ENCODE results near the gene BTG4. TPM values are rescaled to one million over a fixed set of nuclear protein-coding genes. Genes with fewer than 3 reads are reported as not detected.

The BTG4 gene
- total and polyA plus RNA-seq, 2 donors (not counting 3 experiments of a cell fraction or from before 2014, with no cell fraction given), result not detected

GRCh38 chr11:111446404-111447111, 65.6 kb downstream of the BTG4 start:
- peak; percentile 99 for FAIRE-seq
- no peaks in the 10 kb centered on the region for H3K9me1 ChIP-seq (replicated peaks; ENCODE audit: control insufficient read depth, extremely low read depth, insufficient read depth, low read length)

More at GRCh38 chr11:111446404-111447111, 65.6 kb downstream of the BTG4 start:
- TF ChIP-seq, protein P1, sequence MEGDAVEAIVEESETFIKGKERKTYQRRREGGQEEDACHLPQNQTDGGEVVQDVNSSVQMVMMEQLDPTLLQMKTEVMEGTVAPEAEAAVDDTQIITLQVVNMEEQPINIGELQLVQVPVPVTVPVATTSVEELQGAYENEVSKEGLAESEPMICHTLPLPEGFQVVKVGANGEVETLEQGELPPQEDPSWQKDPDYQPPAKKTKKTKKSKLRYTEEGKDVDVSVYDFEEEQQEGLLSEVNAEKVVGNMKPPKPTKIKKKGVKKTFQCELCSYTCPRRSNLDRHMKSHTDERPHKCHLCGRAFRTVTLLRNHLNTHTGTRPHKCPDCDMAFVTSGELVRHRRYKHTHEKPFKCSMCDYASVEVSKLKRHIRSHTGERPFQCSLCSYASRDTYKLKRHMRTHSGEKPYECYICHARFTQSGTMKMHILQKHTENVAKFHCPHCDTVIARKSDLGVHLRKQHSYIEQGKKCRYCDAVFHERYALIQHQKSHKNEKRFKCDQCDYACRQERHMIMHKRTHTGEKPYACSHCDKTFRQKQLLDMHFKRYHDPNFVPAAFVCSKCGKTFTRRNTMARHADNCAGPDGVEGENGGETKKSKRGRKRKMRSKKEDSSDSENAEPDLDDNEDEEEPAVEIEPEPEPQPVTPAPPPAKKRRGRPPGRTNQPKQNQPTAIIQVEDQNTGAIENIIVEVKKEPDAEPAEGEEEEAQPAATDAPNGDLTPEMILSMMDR (IDR thresholded peaks at IDR 0.05; ENCODE audit: extremely low read depth in 1 of 2, insufficient read depth in 1 of 2, low read depth in 1 of 2, low read length in 2 of 2), result peak; percentile 76 to 85
- TF ChIP-seq FOS (IDR thresholded peaks at IDR 0.05; ENCODE audit: borderline replicate concordance, insufficient read depth, low read length) (no peak), MYC (IDR thresholded peaks at IDR 0.05; ENCODE audit: low read depth, low read length) (no peak), JUN (IDR thresholded peaks at IDR 0.05; ENCODE audit: borderline replicate concordance, insufficient read depth, insufficient read length, low read depth) (no peak), GATA2 (IDR thresholded peaks at IDR 0.05; ENCODE audit: insufficient read depth, insufficient read length, low read depth, low read length) (peak; percentile 85), EZH2 (IDR thresholded peaks at IDR 0.05; ENCODE audit: borderline replicate concordance, low read depth, low read length, severe bottlenecking) (no peak), MAX (IDR thresholded peaks at IDR 0.05; ENCODE audit: insufficient read depth, insufficient read length) (no peak), POLR2AphosphoS5 (IDR thresholded peaks at IDR 0.05; ENCODE audit: insufficient read depth, low read depth, low read length) (no peak)
- no TSS peak for BruUV-seq (replicated peaks)
- no peaks in the 10 kb centered on the region for H3K79me2 ChIP-seq (ENCODE audit: control insufficient read depth, insufficient read depth, low read length)
- H4K20me1 ChIP-seq (replicated peaks; ENCODE audit: control insufficient read depth, extremely low read depth, insufficient read depth, low read length), result no peaks in the 10 kb centered on the region
- no peak overlapping the region for H3K4me2 ChIP-seq (ENCODE audit: insufficient read depth, low read length)
- intact Hi-C loops (cut with micrococcal nuclease) (loop anchor here (1.0 to 10.0 kb wide), 3 partner anchors 163 to 982 kb away; no protein-coding TSS in a partner anchor), dilution Hi-C loops (cut with MboI; ENCODE audit: extremely low pct_ligation_motif_present, low sequenced_read_pairs) (no loop called here)
- no peak overlapping the region for H3K9ac ChIP-seq (replicated peaks; ENCODE audit: extremely low read depth, insufficient read depth, low read length)
- POLR2A ChIA-PET, result no interaction called here
- H3K9me3 ChIP-seq (replicated peaks; ENCODE audit: control insufficient read depth, insufficient read depth, low read length), result no peaks in the 10 kb centered on the region
- H3K4me1 ChIP-seq (ENCODE audit: control insufficient read depth, extremely low read depth, insufficient read depth, low read length), result peaks cover 3% of the 10 kb centered on the region
- no peaks in the 10 kb centered on the region for H3K36me3 ChIP-seq (ENCODE audit: control insufficient read depth in 2 of 2, extremely low read depth in 1 of 2, insufficient read depth in 2 of 2, low read length in 2 of 2)
- no peak overlapping the region for H2AFZ ChIP-seq (ENCODE audit: low read depth, low read length)
- no peak overlapping the region for H3K4me3 ChIP-seq (replicated peaks in 1 of 3; ENCODE audit: insufficient read depth in 1 of 3, low read depth in 1 of 3, low read length in 3 of 3)
- H3K27me3 ChIP-seq (ENCODE audit: control insufficient read depth in 2 of 2, insufficient read depth in 2 of 2, low read length in 2 of 2), result no peaks in the 10 kb centered on the region
- CTCF ChIA-PET, result interaction anchor here (0.6 to 3.8 kb wide), 16 partner anchors 9 to 999 kb away, joined by 3 to 93 read pairs (median 4); partner anchors contain the start of gene BTG4
- DNase-seq (ENCODE audit: low read depth, low spot score), result peak; percentile 79
- no peak overlapping the region for H3K27ac ChIP-seq (ENCODE audit: insufficient read depth, low read depth, low read length)
